ENCODE results near the gene OTX1.

OTX1 gene

DNA sequence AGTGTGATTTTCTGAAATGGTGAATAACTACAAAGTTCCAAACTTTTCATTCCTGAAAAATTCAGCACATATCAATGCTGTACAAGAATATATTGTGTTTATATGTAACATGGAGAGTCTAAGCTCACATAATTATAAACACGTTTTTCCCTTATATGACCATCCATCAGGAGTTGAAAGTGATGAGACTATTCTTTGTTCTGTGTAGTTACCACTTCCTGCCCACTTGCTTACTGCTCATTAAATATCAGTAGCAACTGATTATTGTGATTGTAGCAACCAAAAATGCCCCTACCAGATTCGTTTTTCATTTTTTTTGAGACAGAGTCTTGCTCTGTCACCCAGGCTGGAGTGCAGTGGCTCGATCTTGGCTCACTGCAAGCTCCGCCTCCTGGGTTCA lies 30.8 kb downstream of the OTX1 start:
- Histone ChIP-seq H3K4me3 (ENCODE audit: low read length) (no peak overlapping the region), H3K36me3 (ENCODE audit: insufficient read depth, low read length) (no peaks in the 10 kb centered on the region), H3K9me3 (ENCODE audit: low read length) (no peaks in the 10 kb centered on the region), H3K27me3 (ENCODE audit: insufficient read depth, low read length) (no peaks in the 10 kb centered on the region), H3K4me1 (ENCODE audit: insufficient read depth, low read length) (no peaks in the 10 kb centered on the region), H2AFZ (ENCODE audit: low read depth, low read length) (no peak overlapping the region)

DNA sequence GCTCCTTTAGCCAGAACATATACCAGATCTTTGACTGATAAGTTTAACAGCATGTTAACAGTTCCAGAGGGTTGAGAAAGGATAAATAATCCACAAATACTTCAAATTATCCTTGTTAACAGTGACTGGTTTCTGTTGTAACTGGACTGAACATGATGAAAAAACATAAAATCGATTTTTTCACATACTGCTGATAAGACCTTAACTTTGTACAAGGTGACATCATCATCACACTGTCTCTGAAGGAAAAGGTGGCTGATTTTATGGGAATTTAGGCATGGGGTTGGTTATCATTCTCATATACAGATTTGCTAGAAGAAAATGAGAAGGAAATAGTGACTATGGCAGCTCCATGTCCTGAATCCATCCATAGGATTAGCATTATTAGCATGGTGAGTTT lies 36.1 kb downstream of the OTX1 start:
- Histone ChIP-seq H3K9me3 (ENCODE audit: low read length) (no peaks in the 10 kb centered on the region), H3K36me3 (ENCODE audit: insufficient read depth, low read length) (no peaks in the 10 kb centered on the region), H2AFZ (ENCODE audit: low read depth, low read length) (no peak overlapping the region)

GRCh38 chr2:63092401-63092800 lies 41.8 kb downstream of the OTX1 start:
- no peak overlapping the region for H2AFZ ChIP-seq (ENCODE audit: low read depth, low read length)
- no peaks in the 10 kb centered on the region for H3K36me3 ChIP-seq (ENCODE audit: insufficient read depth, low read length)
- H3K4me3 ChIP-seq (ENCODE audit: low read length): no peak overlapping the region
- no peaks in the 10 kb centered on the region for H3K4me1 ChIP-seq (ENCODE audit: insufficient read depth, low read length)
- H3K27me3 ChIP-seq (ENCODE audit: insufficient read depth, low read length): no peaks in the 10 kb centered on the region
- H3K9me3 ChIP-seq (ENCODE audit: low read length): no peaks in the 10 kb centered on the region

More for the DNA sequence above, 36.1 kb downstream of the OTX1 start:
- Histone ChIP-seq H3K27me3 (ENCODE audit: insufficient read depth, low read length) (no peaks in the 10 kb centered on the region), H3K4me1 (ENCODE audit: insufficient read depth, low read length) (no peaks in the 10 kb centered on the region), H3K4me3 (ENCODE audit: low read length) (no peak overlapping the region)

DNA sequence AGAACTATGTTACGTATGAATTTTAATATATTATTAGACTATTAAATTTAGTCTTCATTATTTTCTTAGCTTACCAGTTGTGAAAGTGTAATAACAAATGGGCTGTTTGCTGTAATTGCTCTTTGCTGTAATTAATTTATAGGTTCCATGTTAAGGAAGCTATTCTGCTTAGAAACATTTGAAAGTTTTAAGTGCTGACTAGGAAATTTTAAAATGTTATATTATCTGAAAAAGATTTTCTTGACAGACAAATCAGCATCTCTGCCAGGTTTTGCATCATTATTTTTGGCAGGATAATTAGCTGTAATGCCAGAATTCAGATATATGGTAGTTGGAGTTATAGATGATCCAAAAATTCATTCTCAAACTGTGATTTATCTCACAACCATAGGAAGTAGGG lies 42.2 kb downstream of the OTX1 start:
- Histone ChIP-seq H3K4me3 (ENCODE audit: low read length) (no peak overlapping the region), H2AFZ (ENCODE audit: low read depth, low read length) (no peak overlapping the region), H3K36me3 (ENCODE audit: insufficient read depth, low read length) (no peaks in the 10 kb centered on the region), H3K4me1 (ENCODE audit: insufficient read depth, low read length) (no peaks in the 10 kb centered on the region), H3K27me3 (ENCODE audit: insufficient read depth, low read length) (no peaks in the 10 kb centered on the region), H3K9me3 (ENCODE audit: low read length) (no peaks in the 10 kb centered on the region)

DNA sequence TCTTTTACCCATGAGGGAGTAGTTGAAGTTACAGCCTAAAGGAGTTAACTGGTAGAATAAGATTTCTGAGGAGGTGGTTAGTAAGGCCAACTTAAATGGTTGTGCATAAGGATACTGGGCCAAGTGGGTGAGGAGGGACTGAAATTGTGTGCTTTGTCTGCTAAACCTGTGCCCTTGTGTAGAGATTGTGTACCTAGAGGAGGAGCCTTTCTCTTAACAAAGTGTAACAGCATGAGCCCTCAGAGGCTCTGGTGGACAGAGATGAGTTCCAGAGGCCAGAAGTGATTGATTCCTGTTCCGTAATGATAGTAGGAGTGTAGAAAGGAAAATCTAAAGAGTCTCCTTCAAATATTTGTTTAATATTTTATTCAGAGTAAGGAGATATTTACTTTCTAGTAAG lies 42.9 kb downstream of the OTX1 start:
- Histone ChIP-seq H3K36me3 (ENCODE audit: insufficient read depth, low read length) (no peaks in the 10 kb centered on the region), H3K4me1 (ENCODE audit: insufficient read depth, low read length) (no peaks in the 10 kb centered on the region), H3K9me3 (ENCODE audit: low read length) (no peaks in the 10 kb centered on the region), H3K27me3 (ENCODE audit: insufficient read depth, low read length) (no peaks in the 10 kb centered on the region), H3K4me3 (ENCODE audit: low read length) (no peak overlapping the region), H2AFZ (ENCODE audit: low read depth, low read length) (no peak overlapping the region)

- Histone ChIP-seq H3K9me3 (ENCODE audit: low read length) (no peaks in the 10 kb centered on the region), H3K36me3 (ENCODE audit: insufficient read depth, low read length) (no peaks in the 10 kb centered on the region), H3K27me3 (ENCODE audit: insufficient read depth, low read length) (no peaks in the 10 kb centered on the region)
These were observed 45.9 kb downstream of the OTX1 start for GRCh38 chr2:63096491-63096890.

DNA sequence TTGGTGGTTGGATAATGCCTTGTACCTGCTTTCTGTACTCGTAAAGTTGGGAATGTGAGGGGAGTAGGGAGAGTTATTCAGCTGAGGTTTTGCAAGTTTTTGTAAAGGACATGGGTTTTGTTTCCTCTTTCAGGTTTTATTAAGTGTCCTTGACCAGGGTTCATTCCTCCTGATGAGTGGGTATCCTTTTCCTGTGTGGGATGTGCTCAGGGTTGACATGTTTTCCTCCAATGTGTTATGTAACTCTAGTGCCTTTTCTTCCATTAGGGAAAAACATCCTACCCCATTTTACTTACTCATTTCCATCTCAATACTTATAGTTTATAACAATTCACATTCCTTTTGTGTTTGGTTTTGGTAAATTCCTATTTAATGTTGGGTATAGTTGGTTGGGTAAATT lies 48.4 kb downstream of the OTX1 start:
- Histone ChIP-seq H2AFZ (ENCODE audit: low read depth, low read length) (no peak overlapping the region), H3K4me3 (ENCODE audit: low read length) (no peak overlapping the region), H3K27me3 (ENCODE audit: insufficient read depth, low read length) (no peaks in the 10 kb centered on the region), H3K36me3 (ENCODE audit: insufficient read depth, low read length) (no peaks in the 10 kb centered on the region), H3K4me1 (ENCODE audit: insufficient read depth, low read length) (no peaks in the 10 kb centered on the region), H3K9me3 (ENCODE audit: low read length) (no peaks in the 10 kb centered on the region)

More at GRCh38 chr2:63096491-63096890, 45.9 kb downstream of the OTX1 start:
- no peak overlapping the region for H2AFZ ChIP-seq (ENCODE audit: low read depth, low read length)
- H3K4me3 ChIP-seq (ENCODE audit: low read length): no peak overlapping the region
- no peaks in the 10 kb centered on the region for H3K4me1 ChIP-seq (ENCODE audit: insufficient read depth, low read length)

DNA sequence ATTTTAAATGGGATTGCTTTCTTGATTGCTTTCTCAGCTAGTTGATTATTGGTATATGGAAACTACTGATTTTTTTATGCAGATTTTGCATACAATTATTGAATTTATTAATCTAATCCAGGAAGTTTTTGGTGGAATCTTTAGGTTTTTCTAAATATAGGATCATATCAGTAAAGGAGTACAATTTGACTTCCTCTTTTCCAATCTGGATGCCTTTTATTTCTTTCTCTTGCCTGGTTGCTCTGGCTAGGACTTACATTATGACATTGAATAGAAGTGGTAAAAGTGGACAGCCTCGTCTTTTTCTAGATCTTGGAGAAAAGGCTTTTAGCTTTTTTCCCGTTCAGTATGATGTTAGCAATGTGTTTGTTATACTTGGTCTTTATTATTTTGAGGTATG lies 51.3 kb downstream of the OTX1 start:
- H3K9me3 ChIP-seq (ENCODE audit: low read length): no peaks in the 10 kb centered on the region
- no peaks in the 10 kb centered on the region for H3K36me3 ChIP-seq (ENCODE audit: insufficient read depth, low read length)
- no peaks in the 10 kb centered on the region for H3K4me1 ChIP-seq (ENCODE audit: insufficient read depth, low read length)
- H2AFZ ChIP-seq (ENCODE audit: low read depth, low read length): no peak overlapping the region
- H3K27me3 ChIP-seq (ENCODE audit: insufficient read depth, low read length): no peaks in the 10 kb centered on the region
- H3K4me3 ChIP-seq (ENCODE audit: low read length): no peak overlapping the region

DNA sequence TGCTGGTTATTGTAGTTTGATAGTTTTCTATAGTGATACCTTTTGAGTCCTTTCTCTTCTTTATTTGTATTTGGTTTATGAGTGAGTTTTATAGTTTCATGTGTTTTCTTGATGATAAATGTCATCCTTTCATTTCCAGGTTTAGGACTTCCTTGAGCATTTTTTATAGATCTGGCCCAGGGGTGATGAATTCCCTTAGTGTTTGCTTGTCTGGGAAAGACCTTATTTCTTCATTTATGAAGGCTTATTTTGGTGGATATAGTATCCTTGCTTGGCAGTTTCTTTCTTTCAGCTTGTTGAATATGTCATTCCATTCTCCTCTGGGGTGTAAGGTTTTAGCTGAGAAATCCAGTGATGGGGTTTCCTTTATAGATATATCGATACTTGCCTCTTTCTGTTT lies 53.9 kb downstream of the OTX1 start:
- no peaks in the 10 kb centered on the region for H3K9me3 ChIP-seq (ENCODE audit: low read length)
- no peaks in the 10 kb centered on the region for H3K36me3 ChIP-seq (ENCODE audit: insufficient read depth, low read length)
- H2AFZ ChIP-seq (ENCODE audit: low read depth, low read length): no peak overlapping the region
- H3K4me1 ChIP-seq (ENCODE audit: insufficient read depth, low read length): no peaks in the 10 kb centered on the region
- no peaks in the 10 kb centered on the region for H3K27me3 ChIP-seq (ENCODE audit: insufficient read depth, low read length)
- H3K4me3 ChIP-seq (ENCODE audit: low read length): no peak overlapping the region

All from neuron (in vitro differentiated cells).